SK-N-SH treated with all-trans-retinoic acid at 6 μM for 48 hours (cell line): Measurements from ENCODE around the gene DEDD.

ENCODE experiments used
- ARNTL ChIP-seq: fragments of 450-650 bp; formaldehyde crosslinking; IDR thresholded peaks from 2 replicates; pipeline ENCODE4 v1.5.0; 2020; ENCODE audit warnings: low read depth, mild to moderate bottlenecking, moderate library complexity, borderline replicate concordance
- CSDC2 ChIP-seq: fragments of 250-450 bp; sonication (Bioruptor Pico); IDR thresholded peaks from 2 replicates; pipeline ENCODE4 v1.5.0; 2020; ENCODE audit warnings: mild to moderate bottlenecking, moderate library complexity
- ISL1 ChIP-seq: fragments of 250-450 bp; sonication (Bioruptor Pico); IDR thresholded peaks from 2 replicates; pipeline ENCODE4 v2.1.2; 2022; ENCODE audit warnings: mild to moderate bottlenecking, moderate library complexity
- OSR1 ChIP-seq: fragments of 250-450 bp; sonication (Bioruptor Pico); IDR thresholded peaks from 2 replicates; pipeline ENCODE4 v1.8.0; 2022; ENCODE audit warnings: moderate library complexity, mild to moderate bottlenecking, inconsistent platforms
- PPARA ChIP-seq: fragments of 250-450 bp; sonication (Bioruptor Pico); IDR thresholded peaks from 2 replicates; pipeline ENCODE4 v1.5.0; 2020; ENCODE audit warnings: mild to moderate bottlenecking, borderline replicate concordance
- RARB ChIP-seq: fragments of 250-450 bp; sonication (Bioruptor Pico); IDR thresholded peaks from 2 replicates; pipeline ENCODE4 v1.8.0; 2021; ENCODE audit warnings: mild to moderate bottlenecking, moderate library complexity
- SNAI2 ChIP-seq: fragments of 250-450 bp; sonication (Bioruptor Pico); IDR thresholded peaks from 2 replicates; pipeline ENCODE4 v1.5.0; 2020; ENCODE audit warnings: mild to moderate bottlenecking, moderate library complexity
- TOX ChIP-seq: fragments of 250-450 bp; sonication (Bioruptor Pico); IDR thresholded peaks from 2 replicates; pipeline ENCODE4 v1.8.0; 2021; ENCODE audit warnings: mild to moderate bottlenecking, moderate library complexity, borderline replicate concordance
- ZFP30 ChIP-seq: fragments of 450-650 bp; formaldehyde crosslinking; IDR thresholded peaks from 2 replicates; pipeline ENCODE4 v1.5.0; 2022; ENCODE audit warnings: mild to moderate bottlenecking, moderate library complexity
- ZNF565 ChIP-seq: fragments of 450-650 bp; formaldehyde crosslinking; conservative IDR thresholded peaks from 2 replicates; pipeline ENCODE4 v1.5.0; 2020; ENCODE audit warnings: low read depth, mild to moderate bottlenecking, moderate library complexity
- ZNF70 ChIP-seq: fragments of 450-650 bp; formaldehyde crosslinking; IDR thresholded peaks from 2 replicates; pipeline ENCODE4 v1.5.0; 2020; ENCODE audit warnings: mild to moderate bottlenecking, moderate library complexity

GRCh38 chr1:161131523-161132409 is 701 bp downstream of the DEDD start:
- TF ChIP-seq SNAI2 (CRISPR knock-in tag) (no peak), ZFP30 (CRISPR knock-in tag) (no peak), ZNF70 (CRISPR knock-in tag) (no peak), ISL1 (CRISPR knock-in tag) (no peak), TOX (CRISPR knock-in tag) (no peak), ZNF565 (CRISPR knock-in tag) (no peak), CSDC2 (no peak), OSR1 (CRISPR knock-in tag) (no peak), RARB (CRISPR knock-in tag) (no peak), ARNTL (no peak), PPARA (CRISPR knock-in tag) (no peak)
